ENCODE results near the gene TSHZ2. TPM values are rescaled to one million over a fixed set of nuclear protein-coding genes. Genes with fewer than 3 reads are reported as not detected.

TSHZ2 gene
- total and polyA plus RNA-seq, 12 donors, result 1.5 to 6.2 (median 4.5) TPM

- H3K9me3 ChIP-seq, result no peaks in the 10 kb centered on the region
- DNase-seq (no peak), ATAC-seq (no peak)
- H3K4me3 ChIP-seq, result no peak overlapping the region
- peaks cover 0 to 7% (median 0%) of the 10 kb centered on the region in 9 donors for H3K4me1 ChIP-seq
- WGBS, 2 donors, result 98 to 99% methylated on average over 13 of the region's 13 CpGs
- H3K27ac ChIP-seq, result no peak overlapping the region
- H3K36me3 ChIP-seq, result no peaks in the 10 kb centered on the region
- no peak for TF ChIP-seq CTCF (IDR thresholded peaks at IDR 0.05)
- H3K27me3 ChIP-seq, result peaks cover 0 to 5% (median 0%) of the 10 kb centered on the region in 7 donors
- intact Hi-C loops (cut with DNase I), result no loop called here
Observed at GRCh38 chr20:53301869-53302268, 329.7 kb downstream of the TSHZ2 start.

GRCh38 chr20:53302695-53303412 lies 330.7 kb downstream of the TSHZ2 start:
- no peaks in the 10 kb centered on the region for H3K9me3 ChIP-seq
- DNase-seq, result no peak
- peaks cover 0 to 7% (median 0%) of the 10 kb centered on the region in 9 donors for H3K4me1 ChIP-seq
- TF ChIP-seq CTCF (IDR thresholded peaks at IDR 0.05), result no peak
- H3K36me3 ChIP-seq, result no peaks in the 10 kb centered on the region
- peaks cover 0 to 2% (median 0%) of the 10 kb centered on the region in 7 donors for H3K27me3 ChIP-seq
- 72 to 77% methylated on average over 8 of the region's 8 CpGs for WGBS, 2 donors
- ATAC-seq, result no peak
- H3K4me3 ChIP-seq, result no peak overlapping the region
- intact Hi-C loops (cut with DNase I), result no loop called here
- no peak overlapping the region for H3K27ac ChIP-seq

GRCh38 chr20:53303413-53303760 lies 331.2 kb downstream of the TSHZ2 start:
- Histone ChIP-seq H3K36me3 (no peaks in the 10 kb centered on the region), H3K4me1 (peaks cover 0 to 7% (median 0%) of the 10 kb centered on the region in 9 donors), H3K27me3 (no peaks in the 10 kb centered on the region), H3K9me3 (no peaks in the 10 kb centered on the region), H3K4me3 (no peak overlapping the region), H3K27ac (no peak overlapping the region)
- DNase-seq (no peak), ATAC-seq (no peak)
- intact Hi-C loops (cut with DNase I), result no loop called here
- TF ChIP-seq CTCF (IDR thresholded peaks at IDR 0.05), result no peak
- WGBS, 2 donors, result 72 to 74% methylated on average over 4 of the region's 4 CpGs

- Histone ChIP-seq H3K27ac (no peak overlapping the region), H3K4me1 (peaks cover 0 to 7% (median 0%) of the 10 kb centered on the region in 9 donors), H3K9me3 (no peaks in the 10 kb centered on the region), H3K4me3 (no peak overlapping the region), H3K36me3 (no peaks in the 10 kb centered on the region), H3K27me3 (no peaks in the 10 kb centered on the region)
- WGBS, 2 donors, result 96 to 97% methylated on average over 3 of the region's 3 CpGs
- ATAC-seq (no peak), DNase-seq (no peak)
- TF ChIP-seq CTCF (IDR thresholded peaks at IDR 0.05), result no peak
- intact Hi-C loops (cut with DNase I), result no loop called here
Observed at GRCh38 chr20:53304146-53304545, 332.0 kb downstream of the TSHZ2 start.

All from heart right ventricle (tissue), 16 donors.